Measurements from ENCODE around the gene PTGIR. TPM values are rescaled to one million over a fixed set of nuclear protein-coding genes. Genes with fewer than 3 reads are reported as not detected.

The PTGIR gene
- total RNA-seq, 4 donors from 2014 or later, result 4.8 to 10.2 (median 7.9) TPM

DNA sequence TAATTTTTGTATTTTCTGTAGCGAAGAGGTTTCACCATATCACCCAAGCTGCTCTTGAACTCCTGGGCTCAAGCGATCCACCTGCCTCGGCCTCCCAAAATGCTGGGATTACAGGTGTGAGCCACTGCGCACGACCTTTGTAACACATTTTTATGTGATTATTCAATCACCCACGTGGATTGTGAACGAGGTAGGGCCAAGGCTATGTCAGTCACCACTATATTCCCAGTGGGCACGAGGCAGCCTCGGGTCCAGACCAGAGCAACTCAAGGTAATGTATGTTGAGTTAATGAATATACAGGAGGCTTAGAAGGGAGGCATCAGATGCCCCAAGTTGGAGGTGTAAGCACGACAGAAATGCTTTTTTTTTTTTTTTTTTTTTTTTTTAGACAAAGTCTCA, 8.9 kb downstream of the PTGIR start:
- TF ChIP-seq, protein P1, sequence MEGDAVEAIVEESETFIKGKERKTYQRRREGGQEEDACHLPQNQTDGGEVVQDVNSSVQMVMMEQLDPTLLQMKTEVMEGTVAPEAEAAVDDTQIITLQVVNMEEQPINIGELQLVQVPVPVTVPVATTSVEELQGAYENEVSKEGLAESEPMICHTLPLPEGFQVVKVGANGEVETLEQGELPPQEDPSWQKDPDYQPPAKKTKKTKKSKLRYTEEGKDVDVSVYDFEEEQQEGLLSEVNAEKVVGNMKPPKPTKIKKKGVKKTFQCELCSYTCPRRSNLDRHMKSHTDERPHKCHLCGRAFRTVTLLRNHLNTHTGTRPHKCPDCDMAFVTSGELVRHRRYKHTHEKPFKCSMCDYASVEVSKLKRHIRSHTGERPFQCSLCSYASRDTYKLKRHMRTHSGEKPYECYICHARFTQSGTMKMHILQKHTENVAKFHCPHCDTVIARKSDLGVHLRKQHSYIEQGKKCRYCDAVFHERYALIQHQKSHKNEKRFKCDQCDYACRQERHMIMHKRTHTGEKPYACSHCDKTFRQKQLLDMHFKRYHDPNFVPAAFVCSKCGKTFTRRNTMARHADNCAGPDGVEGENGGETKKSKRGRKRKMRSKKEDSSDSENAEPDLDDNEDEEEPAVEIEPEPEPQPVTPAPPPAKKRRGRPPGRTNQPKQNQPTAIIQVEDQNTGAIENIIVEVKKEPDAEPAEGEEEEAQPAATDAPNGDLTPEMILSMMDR (IDR thresholded peaks at IDR 0.05), result no peak
- ATAC-seq (ENCODE audit: low FRiP score), result no peak
- no peak for DNase-seq (ENCODE audit: low spot score)

DNA sequence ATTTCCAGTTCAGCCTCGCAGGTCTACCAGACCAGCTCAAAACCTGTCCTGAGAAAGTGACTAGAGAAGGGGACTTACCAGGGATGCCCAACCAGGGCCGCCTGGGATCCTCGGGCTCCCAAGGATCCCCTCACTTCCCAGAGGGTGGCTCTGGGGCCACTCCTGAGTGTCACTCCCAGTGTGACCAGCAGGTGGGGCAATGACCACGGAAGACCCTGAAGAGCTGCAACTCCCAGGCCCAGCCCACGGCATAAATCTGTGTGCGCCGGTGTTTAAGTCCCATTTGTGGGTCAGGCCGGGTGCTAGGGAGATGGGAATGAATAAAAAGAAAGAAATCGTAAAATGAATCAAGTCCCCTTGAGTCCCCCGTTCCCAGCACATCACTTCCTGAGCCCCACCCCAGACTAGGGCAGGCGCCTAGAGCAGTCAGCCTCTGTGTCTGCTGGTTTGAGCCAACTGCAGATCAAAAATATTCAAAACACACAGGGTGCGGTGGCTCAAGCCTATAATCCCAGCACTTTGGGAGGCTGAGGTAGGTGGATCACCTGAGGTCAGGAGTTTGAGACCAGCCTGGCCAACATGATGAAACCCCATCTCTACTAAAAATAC, 10.7 kb downstream of the PTGIR start:
- ATAC-seq (ENCODE audit: low FRiP score), result peak; percentile 86
- TF ChIP-seq, protein P1 (IDR thresholded peaks at IDR 0.05), result peak in 1 of 3 donors; percentile 86
- DNase-seq (ENCODE audit: low spot score), result peak; percentile 87

DNA sequence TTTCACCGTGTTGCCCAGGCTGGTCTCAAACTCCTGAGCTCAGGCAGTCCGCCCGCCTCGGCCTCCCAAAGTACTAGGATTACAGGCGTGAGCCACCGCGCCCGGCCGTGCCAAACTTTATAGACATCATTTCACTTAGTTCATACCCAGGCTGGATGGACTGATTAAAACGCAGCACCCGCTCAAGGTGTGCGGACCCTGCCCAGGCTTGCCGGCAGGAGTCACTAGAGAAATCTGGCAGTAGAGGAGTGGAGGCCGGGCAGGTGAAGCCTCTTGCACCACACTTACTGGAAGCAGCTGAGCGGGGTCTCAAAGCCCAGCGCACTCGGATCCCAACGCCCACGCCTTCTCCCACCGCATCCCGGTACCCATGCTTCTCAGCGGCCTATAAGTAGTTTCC, 11.4 kb downstream of the PTGIR start:
- TF ChIP-seq, protein P1 (IDR thresholded peaks at IDR 0.05), result no peak
- ATAC-seq (ENCODE audit: low FRiP score) (no peak), DNase-seq (ENCODE audit: low spot score) (no peak)

DNA sequence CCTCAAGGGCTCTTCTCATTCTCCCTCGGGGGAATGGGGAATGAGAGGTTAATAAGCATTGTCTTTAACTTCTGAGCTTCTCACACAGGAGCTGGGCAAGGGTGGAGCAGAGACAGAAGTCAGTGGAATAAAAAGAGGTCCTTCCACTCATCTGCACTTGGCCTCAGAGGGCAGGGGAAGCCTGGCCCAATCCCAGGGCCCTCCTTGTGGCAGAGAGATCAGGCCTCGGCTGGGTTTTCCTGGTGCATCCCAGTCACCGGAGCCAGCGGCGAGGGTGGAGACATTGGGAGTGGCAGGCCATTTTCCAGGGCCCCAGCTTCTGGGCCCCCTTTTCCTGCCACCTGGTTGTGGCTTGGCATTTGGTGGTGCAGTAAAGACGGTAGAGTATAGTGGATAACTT, 13.1 kb downstream of the PTGIR start:
- no peak for DNase-seq (ENCODE audit: low spot score)
- ATAC-seq (ENCODE audit: low FRiP score), result no peak
- TF ChIP-seq, protein P1 (IDR thresholded peaks at IDR 0.05), result no peak

DNA sequence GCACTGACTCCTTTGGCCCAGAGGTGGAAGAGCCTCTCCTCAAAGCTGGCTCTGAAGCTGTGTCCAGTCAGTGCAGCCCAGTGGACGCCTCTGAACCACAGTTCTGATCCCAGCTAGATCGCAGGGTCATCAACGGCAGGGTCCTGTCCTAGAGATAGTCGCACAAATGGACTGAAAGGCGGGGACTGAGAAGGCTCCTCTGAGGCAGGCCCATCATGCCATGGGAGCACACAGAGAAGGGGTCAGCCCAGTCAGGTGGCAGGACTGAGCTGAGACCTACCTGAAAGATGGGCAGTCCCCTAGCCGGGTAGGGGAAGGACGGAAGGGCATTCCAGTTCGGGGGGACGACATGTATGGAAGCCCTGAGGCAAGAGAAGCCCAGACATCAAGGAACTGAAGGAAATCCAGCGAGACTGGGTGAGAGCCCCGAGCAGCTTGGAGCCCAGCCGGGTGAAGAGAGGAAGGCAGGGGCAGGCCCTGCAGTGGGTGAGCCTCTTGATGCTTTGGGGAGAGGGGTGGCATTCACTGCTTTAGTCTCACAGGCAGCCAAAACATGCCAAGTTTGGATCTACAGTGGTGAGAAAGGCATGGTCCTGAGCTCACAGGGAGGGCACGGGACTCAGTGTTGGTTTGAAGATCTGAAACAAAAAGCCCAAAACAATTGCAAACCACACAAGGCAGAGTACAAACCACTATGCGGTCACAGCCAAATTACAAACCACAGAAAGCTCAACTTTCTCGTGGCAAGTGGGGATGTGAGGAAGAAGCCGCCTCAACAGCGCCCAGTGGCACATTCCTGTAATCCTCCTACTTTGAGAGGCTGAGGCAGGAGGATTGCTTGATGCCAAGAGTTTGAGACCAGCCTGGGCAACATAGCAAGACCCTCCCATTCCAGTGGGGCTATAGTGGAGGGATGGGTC, 13.8 kb downstream of the PTGIR start:
- DNase-seq (ENCODE audit: low spot score), result no peak
- no peak for ATAC-seq (ENCODE audit: low FRiP score)
- TF ChIP-seq, protein P1 (IDR thresholded peaks at IDR 0.05), result no peak

DNA sequence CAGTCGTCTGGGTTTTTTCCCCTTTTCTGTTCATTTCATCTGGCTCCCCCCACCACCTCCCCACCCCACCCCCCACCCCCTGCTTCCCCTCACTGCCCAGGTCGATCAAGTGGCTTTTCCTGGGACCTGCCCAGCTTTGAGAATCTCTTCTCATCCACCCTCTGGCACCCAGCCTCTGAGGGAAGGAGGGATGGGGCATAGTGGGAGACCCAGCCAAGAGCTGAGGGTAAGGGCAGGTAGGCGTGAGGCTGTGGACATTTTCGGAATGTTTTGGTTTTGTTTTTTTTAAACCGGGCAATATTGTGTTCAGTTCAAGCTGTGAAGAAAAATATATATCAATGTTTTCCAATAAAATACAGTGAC, 14.5 kb downstream of the PTGIR start:
- TF ChIP-seq, protein P1 (IDR thresholded peaks at IDR 0.05), result no peak
- DNase-seq (ENCODE audit: low spot score) (no peak), ATAC-seq (ENCODE audit: low FRiP score) (no peak)

Data from omental fat pad (tissue), 4 donors.